SU-DHL-6 (cell line): Measurements from ENCODE around the gene NCCRP1.

Experiments used
- H2AFZ ChIP-seq: fragments of 200-600 bp; sonication (generic); 2 replicates; pipeline ENCODE4 v1.6.1; 2014; ENCODE audit warnings: low read depth, mild to moderate bottlenecking, moderate library complexity, mixed read lengths, antibody characterized with exemption, low read length; ENCODE audit not compliant: severe bottlenecking
- H3F3A ChIP-seq: fragments of 200-600 bp; shearing (Covaris generic); 2 replicates; pipeline ENCODE4 v1.6.0; 2016; ENCODE audit warnings: antibody characterized with exemption, mild to moderate bottlenecking; ENCODE audit not compliant: insufficient read depth
- H3K27ac ChIP-seq: fragments of 200-600 bp; sonication (generic); 2 replicates; pipeline ENCODE4 v1.5.1; 2016; ENCODE audit warnings: low read depth, mild to moderate bottlenecking, low read length, moderate library complexity, mixed read lengths
- H3K27me3 ChIP-seq: fragments of 200-600 bp; sonication (generic), shearing (Covaris generic); 2 replicates; pipeline ENCODE4 v1.6.0; 2014; ENCODE audit warnings: mild to moderate bottlenecking, low read length
- H3K36me3 ChIP-seq: fragments of 200-600 bp; sonication (generic); 2 replicates; pipeline ENCODE4 v1.6.1; 2014; ENCODE audit warnings: mild to moderate bottlenecking, low read length, mixed read lengths
- H3K4me2 ChIP-seq: fragments of 300-600, 200-600 bp; shearing (Covaris generic), sonication (generic); 2 replicates; pipeline ENCODE4 v1.6.0; 2014; ENCODE audit warnings: low read length, low read depth, mild to moderate bottlenecking; ENCODE audit not compliant: poor library complexity, severe bottlenecking
- H3K4me3 ChIP-seq: fragments of 200-600 bp; sonication (generic); 2 replicates; pipeline ENCODE4 v1.5.1; 2014; ENCODE audit warnings: antibody characterized with exemption, low read length, mild to moderate bottlenecking, mixed read lengths; ENCODE audit not compliant: insufficient read depth, poor library complexity, severe bottlenecking
- H3K79me2 ChIP-seq: fragments of 200-600 bp; sonication (generic); 2 replicates; pipeline ENCODE4 v1.6.1; 2014; ENCODE audit warnings: mild to moderate bottlenecking, low read length, moderate library complexity; ENCODE audit not compliant: insufficient read depth
- H3K9ac ChIP-seq: fragments of 200-600 bp; sonication (generic); 2 replicates; pipeline ENCODE4 v1.7.0; 2014; ENCODE audit warnings: mild to moderate bottlenecking, low read length
- H3K9me2 ChIP-seq: fragments of 200-600 bp; sonication (generic); replicated peaks from 2 replicates; pipeline ENCODE4 v1.6.1; 2014; ENCODE audit warnings: low read length; ENCODE audit not compliant: insufficient read depth
- H3K9me3 ChIP-seq: fragments of 200-600 bp; sonication (generic); 2 replicates; pipeline ENCODE4 v1.6.1; 2014; ENCODE audit warnings: low read length, mixed read lengths; ENCODE audit not compliant: insufficient read depth
- H4K20me1 ChIP-seq: fragments of 200-600 bp; sonication (generic); 2 replicates; pipeline ENCODE4 v1.6.1; 2014; ENCODE audit warnings: low read depth, mild to moderate bottlenecking, antibody characterized with exemption, low read length, moderate library complexity, mixed read lengths
- CTCF ChIP-seq: fragments of 200-600 bp; sonication (generic); IDR thresholded peaks from one replicate; pipeline ENCODE4 v1.5.1; 2017; ENCODE audit warnings: antibody characterized with exemption, mild to moderate bottlenecking, low read length, moderate library complexity; ENCODE audit not compliant: insufficient read depth, poor library complexity, severe bottlenecking
- EZH2phosphoT487 ChIP-seq: fragments of 200-600 bp; sonication (generic), shearing (Covaris generic); conservative IDR thresholded peaks from 2 replicates; pipeline ENCODE4 v1.6.1; 2018; ENCODE audit warnings: mild to moderate bottlenecking, antibody characterized with exemption, low read length, moderate library complexity, mixed read lengths

The NCCRP1 gene

GRCh38 chr19:39195755-39196154 is 1.0 kb upstream of the NCCRP1 start:
- no peak for TF ChIP-seq EZH2phosphoT487
- no peak for TF ChIP-seq CTCF
- no peak overlapping the region for H3K4me2 ChIP-seq
- H3K4me3 ChIP-seq = no peak overlapping the region
- H3K9me3 ChIP-seq = no peaks in the 10 kb centered on the region
- H4K20me1 ChIP-seq = no peaks in the 10 kb centered on the region
- H3F3A ChIP-seq = no peaks in the 10 kb centered on the region
- no peak overlapping the region for H3K9ac ChIP-seq
- no peaks in the 10 kb centered on the region for H3K79me2 ChIP-seq
- H3K36me3 ChIP-seq = no peaks in the 10 kb centered on the region
- no peak overlapping the region for H2AFZ ChIP-seq
- H3K27ac ChIP-seq = no peak overlapping the region
- H3K9me2 ChIP-seq = no peaks in the 10 kb centered on the region
- no peaks in the 10 kb centered on the region for H3K27me3 ChIP-seq

GRCh38 chr19:39196320-39196719 is 444 bp upstream of the NCCRP1 start:
- Histone ChIP-seq H3K27me3 (no peaks in the 10 kb centered on the region), H3K9me3 (no peaks in the 10 kb centered on the region), H3K27ac (no peak overlapping the region), H3F3A (no peaks in the 10 kb centered on the region), H2AFZ (no peak overlapping the region), H3K79me2 (no peaks in the 10 kb centered on the region), H3K9me2 (no peaks in the 10 kb centered on the region), H3K9ac (no peak overlapping the region), H3K4me2 (no peak overlapping the region), H3K36me3 (no peaks in the 10 kb centered on the region), H3K4me3 (no peak overlapping the region), H4K20me1 (no peaks in the 10 kb centered on the region)
- TF ChIP-seq EZH2phosphoT487 (no peak), CTCF (no peak)

- no peak for TF ChIP-seq EZH2phosphoT487
- TF ChIP-seq CTCF = no peak
- no peak overlapping the region for H3K9ac ChIP-seq
- H3K4me2 ChIP-seq = no peak overlapping the region
- no peaks in the 10 kb centered on the region for H3F3A ChIP-seq
- H4K20me1 ChIP-seq = no peaks in the 10 kb centered on the region
- no peak overlapping the region for H2AFZ ChIP-seq
- no peaks in the 10 kb centered on the region for H3K9me2 ChIP-seq
- H3K9me3 ChIP-seq = no peaks in the 10 kb centered on the region
- H3K36me3 ChIP-seq = no peaks in the 10 kb centered on the region
- no peaks in the 10 kb centered on the region for H3K27me3 ChIP-seq
- H3K79me2 ChIP-seq = no peaks in the 10 kb centered on the region
- no peak overlapping the region for H3K27ac ChIP-seq
- no peak overlapping the region for H3K4me3 ChIP-seq
Measured at GRCh38 chr19:39197808-39198207, 1.0 kb downstream of the NCCRP1 start.
